NCI-H2029 treated with DMSO at 0.1 percent for 48 hours (cell line): ENCODE measurements around the gene SLC35F3.
A peak's percentile ranks its signal among the peaks of the same experiment; 100 is the strongest.
"Not testable (repeated sequence)": the region's sequence is repeated elsewhere in the genome, so short reads cannot be mapped to it uniquely, and the experiment has no call there.

Experiments
- DNase-seq: peaks from one replicate; lab custom pipeline; 2025; lab: John Stamatoyannopoulos, UW

Gene SLC35F3

DNA sequence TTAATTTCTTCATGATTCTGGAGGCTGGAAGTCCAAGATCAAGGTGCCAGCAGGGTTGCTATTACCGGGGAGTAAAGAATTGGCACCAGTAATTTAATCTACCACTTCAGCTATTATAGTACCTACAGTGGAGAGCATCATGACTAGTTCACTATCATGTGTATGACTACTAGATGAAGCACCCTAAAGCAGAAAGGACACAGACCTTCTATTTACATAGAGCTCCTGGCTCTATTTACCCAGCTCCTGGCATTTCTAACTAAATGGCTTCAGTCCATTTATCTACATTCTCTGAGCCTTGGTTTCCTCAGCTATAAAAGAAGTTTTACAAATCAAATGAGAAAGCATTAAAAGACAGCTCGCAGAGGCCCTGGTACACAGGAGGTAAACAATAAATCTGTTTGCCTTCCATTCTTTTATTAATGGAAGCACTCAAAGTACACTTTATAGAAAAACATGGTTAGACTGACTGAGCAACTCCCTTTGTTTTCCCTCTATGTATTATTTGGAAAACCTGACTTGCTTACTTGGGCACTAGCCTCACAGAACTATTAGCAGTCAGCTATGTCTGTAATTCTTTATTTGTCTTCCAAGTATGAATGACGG, 203.0 kb downstream of the SLC35F3 start:
- DNase-seq: peak; percentile 81

DNA sequence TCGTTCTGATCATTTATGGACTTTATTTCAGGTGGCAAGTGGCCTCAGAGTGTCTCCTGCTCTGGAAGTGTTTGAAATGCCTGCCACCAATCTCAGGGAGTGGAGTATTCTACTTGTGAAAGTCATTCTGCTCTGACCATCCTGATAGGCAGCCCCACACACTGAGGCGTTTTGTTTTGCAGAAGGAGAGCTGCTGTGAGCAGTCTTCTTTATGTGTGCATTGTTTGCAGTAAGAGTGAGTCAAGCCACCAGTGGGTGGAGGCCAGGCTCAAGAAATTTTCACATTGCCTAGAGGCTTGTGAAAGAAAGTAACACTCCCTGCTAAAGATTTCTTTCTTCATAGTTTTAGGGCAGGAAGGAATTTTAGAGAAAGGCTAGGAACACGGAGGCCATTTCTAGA, 204.4 kb downstream of the SLC35F3 start:
- no peak for DNase-seq

DNA sequence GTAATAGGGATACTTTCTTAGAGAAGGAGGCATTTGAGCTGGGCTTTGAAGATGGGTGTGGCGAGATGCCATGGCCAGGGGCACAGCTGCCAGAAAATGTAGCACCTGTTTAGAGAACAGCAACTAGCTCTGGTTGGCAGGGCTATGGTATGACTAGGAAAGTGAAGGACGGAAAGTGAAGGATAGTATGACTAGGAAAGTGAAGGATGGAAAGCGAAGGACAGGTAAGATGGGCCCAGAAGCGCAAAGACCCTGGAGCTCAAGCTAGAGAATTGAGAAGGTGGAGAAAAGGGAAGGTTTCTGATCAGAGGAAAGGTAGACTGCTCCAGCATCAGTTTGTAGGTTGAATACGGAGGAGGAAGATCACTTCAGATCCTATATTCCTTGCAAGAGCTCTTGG, 205.4 kb downstream of the SLC35F3 start:
- DNase-seq: no peak

DNA sequence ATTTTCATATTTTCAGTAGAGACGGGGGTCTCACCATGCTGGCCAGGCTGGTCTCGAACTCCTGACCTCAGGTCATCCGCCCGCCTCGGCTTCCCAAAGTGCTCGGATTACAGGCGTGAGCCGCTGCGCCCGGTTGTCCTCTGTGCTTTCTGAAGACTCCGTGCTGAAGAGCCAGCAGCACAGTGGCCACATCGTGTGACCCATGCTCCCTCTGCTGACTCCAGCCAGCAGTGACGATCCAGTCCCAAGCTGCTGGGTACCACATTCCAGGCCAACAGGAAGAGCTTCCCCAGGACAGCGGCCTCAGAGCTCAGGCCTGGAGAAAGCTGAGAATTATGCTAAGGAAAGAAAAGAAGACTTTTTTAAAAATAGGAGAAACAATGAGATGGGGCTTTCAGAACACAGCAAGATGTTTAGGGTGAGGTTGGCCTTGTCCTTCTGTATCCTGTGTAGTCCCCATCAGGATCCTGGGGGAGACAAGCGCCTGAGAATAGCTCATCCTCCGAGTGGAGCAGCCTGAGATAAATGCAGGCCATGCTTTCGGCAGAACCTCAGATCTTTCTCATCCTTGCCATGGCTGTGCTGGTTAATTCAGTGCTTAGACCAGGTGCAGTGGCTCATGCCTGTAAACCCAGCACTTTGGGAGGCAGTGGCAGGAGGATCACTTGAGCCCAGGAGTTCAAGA, 207.1 kb downstream of the SLC35F3 start:
- no peak for DNase-seq

GRCh38 chr1:234114648-234115307, 210.3 kb downstream of the SLC35F3 start:
- DNase-seq: peak; percentile 63

DNA sequence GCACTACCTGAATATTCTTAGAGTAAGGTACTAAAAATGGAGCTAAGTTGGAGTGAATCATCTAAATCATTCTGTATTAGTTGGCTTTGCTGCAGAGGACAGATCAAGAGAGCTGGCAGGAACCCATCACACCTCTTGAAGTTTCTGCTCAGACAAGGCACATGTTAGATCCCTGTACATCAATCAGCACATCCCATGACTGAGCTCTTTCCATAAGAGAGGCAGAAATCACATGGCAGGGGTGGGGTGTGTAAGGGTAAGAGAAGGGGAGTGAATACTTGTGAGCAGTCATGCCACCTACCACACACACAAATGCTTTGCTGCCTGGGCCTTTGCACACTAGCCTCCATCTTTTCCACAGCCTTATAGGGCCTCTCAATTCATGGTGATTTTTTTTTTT, 214.4 kb downstream of the SLC35F3 start:
- DNase-seq: no peak

DNA sequence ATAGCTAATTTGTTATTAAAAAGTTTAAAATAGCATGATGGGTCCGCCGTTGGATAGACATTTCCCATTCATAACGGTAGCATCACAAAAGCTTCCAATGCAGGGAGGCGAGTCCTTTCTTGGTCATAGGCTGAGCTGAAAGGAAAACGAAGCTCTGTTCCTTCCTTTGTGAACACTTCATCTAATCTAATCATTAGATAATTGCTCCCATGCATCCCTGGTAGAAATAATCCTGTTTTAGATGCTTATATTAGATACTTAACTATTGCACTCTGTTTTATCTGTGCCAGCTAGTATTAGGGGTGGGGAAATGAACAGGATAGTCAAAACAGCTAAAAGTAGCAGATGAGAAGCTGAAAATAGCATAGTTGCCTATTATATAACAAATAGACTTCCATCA, 215.0 kb downstream of the SLC35F3 start:
- no peak for DNase-seq

GRCh38 chr1:234120327-234120944, 216.0 kb downstream of the SLC35F3 start:
- no peak for DNase-seq

DNA sequence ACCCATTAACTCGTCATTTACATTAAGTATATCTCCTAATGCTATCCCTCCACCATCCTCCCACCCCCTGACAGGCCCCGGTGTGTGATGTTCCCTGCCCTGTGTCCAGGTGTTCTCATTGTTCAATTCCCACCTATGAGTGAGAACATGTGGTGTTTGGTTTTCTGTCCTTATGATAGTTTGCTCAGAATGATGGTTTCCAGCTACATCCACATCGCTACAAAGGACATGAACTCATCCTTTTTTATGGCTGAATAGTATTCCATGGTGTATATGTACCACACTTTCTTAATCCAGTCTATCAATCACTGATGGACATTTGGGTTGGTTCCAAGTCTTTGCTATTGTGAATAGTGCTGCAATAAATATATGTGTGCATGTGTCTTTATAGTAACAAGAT, 217.2 kb downstream of the SLC35F3 start:
- not testable (repeated sequence) for DNase-seq

GRCh38 chr1:234122571-234122970, 218.1 kb downstream of the SLC35F3 start:
- DNase-seq: not testable (repeated sequence)

DNA sequence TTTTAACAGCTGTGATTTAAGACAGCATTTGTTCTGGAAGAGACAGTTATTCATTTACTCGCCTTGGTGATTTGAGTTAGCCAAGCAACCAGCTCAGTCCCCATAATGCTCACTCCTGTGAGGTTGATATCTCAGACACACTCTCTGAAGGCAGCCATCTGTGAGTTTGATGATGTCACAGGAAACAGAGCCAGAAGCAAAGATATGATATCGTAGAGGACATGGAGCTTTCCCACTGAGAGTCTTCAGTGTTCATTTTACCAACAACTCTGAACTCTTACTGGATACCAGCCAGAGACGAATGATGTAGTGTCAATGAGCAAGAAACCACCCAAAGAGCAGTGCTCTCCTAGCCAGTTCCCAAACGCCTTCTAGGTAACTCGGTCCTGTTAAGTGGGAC, 219.4 kb downstream of the SLC35F3 start:
- DNase-seq: no peak

DNA sequence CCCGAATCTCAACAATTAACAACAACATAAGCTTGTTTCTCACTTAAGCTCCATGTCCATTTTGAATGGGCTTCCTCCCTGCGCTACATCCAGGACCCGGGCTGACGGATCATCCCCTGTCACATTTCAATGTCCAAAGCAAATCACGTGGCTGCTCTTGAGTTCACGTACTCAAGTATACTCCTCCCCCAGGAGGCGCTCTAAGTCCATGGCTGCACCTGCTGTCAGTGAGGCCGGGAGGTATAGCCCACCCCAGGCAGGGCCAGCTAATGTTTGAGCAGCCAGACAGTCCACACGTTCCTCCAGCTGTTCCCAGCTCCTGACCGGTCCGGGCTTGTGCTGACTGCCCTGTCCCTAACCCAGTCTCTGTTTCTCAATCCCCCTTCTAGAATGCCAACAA, 220.8 kb downstream of the SLC35F3 start:
- peak; percentile 24 for DNase-seq

- DNase-seq: no peak
Observed at GRCh38 chr1:234125714-234126113, 221.2 kb downstream of the SLC35F3 start.

DNA sequence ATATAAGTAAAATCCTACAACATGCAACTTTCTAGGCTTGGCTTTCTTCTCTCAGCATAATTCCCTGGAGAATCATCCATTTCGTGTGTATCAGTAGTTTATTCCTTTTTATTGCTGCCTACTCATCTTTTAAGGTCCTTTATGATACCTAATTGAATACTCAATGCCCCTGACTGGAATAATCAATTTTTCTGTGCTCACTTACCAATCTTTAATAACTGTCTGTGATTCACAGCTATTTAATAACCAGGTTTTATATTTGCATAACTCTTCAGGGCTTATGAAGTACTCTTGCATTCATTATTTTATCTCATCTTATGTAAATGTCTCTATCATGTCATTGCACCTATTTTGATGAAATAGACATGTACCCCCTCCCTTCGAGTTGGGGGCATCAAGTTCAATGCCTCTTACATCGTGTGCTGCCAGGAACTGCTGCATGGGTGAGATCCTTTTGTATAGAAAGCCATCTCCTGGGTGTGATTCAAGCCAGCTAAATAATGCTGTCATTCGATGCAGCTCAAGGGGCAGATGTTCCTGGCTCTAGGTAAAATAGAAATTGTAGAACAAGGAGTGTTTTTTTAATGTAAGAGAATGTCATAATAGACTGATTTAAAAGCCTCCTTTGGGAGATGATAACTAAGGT, 222.7 kb downstream of the SLC35F3 start:
- DNase-seq: no peak

DNA sequence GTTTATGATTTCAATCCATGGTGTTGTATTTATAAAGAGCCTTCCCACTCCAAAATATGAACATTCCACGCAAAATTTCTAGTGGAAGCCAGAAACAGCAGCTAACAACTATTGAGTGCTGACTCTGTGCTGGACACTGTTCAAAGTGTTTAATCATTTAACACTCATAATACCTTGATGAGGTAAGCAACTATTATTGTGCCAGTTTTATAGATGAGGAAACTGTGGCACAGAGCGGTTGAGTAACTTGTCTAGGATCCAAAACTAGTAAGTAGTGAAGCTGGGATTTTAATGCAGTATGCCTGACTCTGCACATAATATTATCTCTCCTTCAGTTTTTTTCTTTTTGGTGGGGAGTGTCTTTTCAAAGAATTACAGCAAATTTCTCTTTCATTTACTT, 228.3 kb downstream of the SLC35F3 start:
- DNase-seq: no peak

- DNase-seq: no peak
Observed at GRCh38 chr1:234134878-234135277, 230.4 kb downstream of the SLC35F3 start.

- no peak for DNase-seq
Observed at GRCh38 chr1:234135501-234135900, 231.0 kb downstream of the SLC35F3 start.

DNA sequence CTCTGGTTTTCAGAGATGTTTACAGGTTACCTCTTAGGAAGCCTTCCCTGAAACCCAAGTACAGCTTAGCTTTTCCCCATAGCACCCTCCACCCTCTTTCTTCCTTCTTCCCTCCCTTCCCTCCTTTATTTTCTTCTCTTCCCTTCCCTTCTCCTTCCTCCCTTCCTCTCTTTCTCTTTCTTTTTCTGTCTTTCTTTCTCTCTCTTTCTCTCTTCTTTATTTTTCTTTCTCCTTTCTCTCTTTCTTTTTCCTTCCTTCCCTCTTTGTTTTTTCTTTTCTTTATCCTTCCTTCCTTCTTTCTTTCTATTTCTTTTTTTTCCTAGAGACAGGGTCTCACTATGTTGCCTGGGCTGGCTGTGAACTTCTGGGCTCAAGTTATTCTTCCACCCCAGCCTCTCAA, 231.6 kb downstream of the SLC35F3 start:
- no peak for DNase-seq

- no peak for DNase-seq
Observed at GRCh38 chr1:234139966-234140365, 235.5 kb downstream of the SLC35F3 start.

DNA sequence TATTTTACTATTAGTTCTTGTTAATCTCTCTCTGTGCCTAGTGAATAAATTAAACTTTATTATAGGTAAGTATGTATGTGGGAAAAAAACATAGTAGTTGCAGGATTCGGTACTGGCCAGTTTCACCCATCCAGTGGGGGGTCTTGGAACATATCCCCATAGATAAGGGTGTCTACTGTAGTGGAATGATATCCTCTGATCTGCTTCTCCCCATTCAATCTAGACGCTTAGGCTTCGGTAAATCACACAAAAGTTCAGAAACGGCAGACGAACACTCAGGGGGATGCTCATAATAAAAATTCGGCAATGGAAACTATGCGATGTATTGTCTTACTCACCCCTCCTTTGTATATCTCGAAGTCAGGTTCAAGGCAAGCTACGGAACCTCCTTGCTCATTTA, 235.9 kb downstream of the SLC35F3 start:
- no peak for DNase-seq

DNA sequence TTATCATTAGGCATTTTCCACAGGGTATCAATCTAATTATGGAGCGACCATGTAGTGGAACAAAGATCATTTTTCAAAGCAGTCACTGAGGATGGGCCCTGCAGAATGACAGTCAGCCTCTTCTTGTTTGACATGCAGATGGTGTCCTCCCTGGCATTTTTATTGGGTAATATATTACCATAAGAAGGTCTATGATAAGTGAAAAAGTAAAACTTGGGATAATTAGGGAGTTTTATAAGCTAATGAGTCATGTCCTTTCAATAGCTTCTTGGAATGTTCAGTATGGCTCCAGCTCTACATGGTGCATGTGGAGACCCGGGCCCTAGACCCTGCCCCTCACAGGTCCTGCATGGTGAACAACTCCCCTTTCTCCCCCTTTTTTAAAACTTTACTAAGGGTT, 236.5 kb downstream of the SLC35F3 start:
- no peak for DNase-seq

- DNase-seq: no peak
Observed at GRCh38 chr1:234143681-234144080, 239.2 kb downstream of the SLC35F3 start.

DNA sequence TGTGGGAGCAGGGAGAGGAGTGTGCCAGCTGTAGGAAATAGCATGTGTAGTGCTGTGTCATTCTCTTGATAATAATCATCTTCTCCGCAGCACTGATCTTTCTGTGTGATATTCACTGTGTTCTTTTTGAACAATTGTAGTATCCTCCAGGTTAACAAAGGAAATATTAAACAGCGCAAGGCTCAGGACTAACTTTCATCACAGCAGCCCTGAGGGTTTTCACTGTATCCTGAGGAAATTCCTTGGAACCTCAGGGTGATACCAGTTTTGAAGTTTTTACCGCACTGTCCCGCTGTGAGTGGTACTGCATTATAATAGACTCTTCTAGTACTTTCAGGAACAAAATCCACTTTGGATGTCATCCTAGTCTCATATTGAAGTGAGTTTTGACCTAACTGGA, 240.4 kb downstream of the SLC35F3 start:
- no peak for DNase-seq
